Nephron progenitor cell (in vitro differentiated cells): Measurements from ENCODE around the gene CCDC134.

Source experiments
- DNase-seq: peaks from one replicate; pipeline ENCODE4 v3.0.0; 2021
- H3K27ac Mint-ChIP-seq: 2 replicates; pipeline ENCODE4 v1.8.0; 2021; ENCODE audit warnings: mild to moderate bottlenecking, moderate library complexity, mixed read lengths
- H3K27me3 Mint-ChIP-seq: 2 replicates; pipeline ENCODE4 v1.8.0; 2021; ENCODE audit warnings: mild to moderate bottlenecking, low read depth, mixed read lengths; ENCODE audit not compliant: poor library complexity
- H3K36me3 Mint-ChIP-seq: 2 replicates; pipeline ENCODE4 v1.8.0; 2021; ENCODE audit warnings: low read depth, mixed read lengths
- H3K4me1 Mint-ChIP-seq: 2 replicates; pipeline ENCODE4 v1.8.0; 2021; ENCODE audit warnings: mixed read lengths
- H3K4me3 Mint-ChIP-seq: 2 replicates; pipeline ENCODE4 v1.8.0; 2021; ENCODE audit warnings: mild to moderate bottlenecking, moderate library complexity, mixed read lengths
- H3K9me3 Mint-ChIP-seq: 2 replicates; pipeline ENCODE4 v1.8.0; 2021; ENCODE audit warnings: mild to moderate bottlenecking, moderate library complexity, mixed read lengths
- TF ChIP-seq, protein P1 (sequence below): fragments of 200-600 bp; sonication (generic); IDR thresholded peaks from 2 replicates; pipeline ENCODE4 v1.5.0; 2021; ENCODE audit warnings: antibody characterized with exemption

Gene CCDC134

DNA sequence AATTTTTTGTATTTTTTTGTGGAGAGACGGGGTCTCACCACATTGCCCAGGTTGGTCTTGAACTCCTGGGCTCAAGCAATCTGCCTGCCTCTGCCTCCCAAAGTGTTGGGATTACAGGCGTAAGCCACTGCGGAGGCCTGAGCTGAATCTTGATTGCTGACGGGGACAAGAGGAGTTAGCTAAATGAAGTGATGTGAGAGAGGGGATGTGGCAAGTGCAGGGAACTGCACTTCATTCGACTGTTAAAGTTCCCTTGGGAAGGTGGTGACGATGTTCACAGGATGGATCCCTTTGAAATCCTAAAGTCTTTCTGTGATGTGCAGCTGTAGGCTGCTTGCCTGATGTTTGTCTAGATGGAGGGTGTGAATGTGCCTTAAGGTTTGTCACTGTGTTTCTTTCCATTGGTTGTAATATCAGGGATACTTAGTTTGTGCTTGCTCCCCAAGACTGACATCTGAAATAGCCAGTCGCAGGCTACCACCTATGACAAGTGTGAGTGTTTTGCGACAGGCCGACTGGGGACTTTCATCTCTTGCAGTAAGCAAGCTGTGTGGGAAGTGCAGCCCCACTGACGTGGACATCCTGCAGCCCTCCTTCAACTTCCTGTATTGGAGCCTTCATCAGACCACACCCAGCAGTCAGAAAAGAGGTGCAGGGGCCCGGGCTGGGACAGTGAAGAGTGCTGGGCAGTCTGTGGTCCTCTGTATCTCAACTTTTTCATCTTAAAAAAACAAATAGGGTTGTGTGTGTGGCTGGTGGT is 19.6 kb upstream of the CCDC134 start:
- DNase-seq: no peak
- H3K36me3 Mint-ChIP-seq: no peaks in the 10 kb centered on the region
- H3K27ac Mint-ChIP-seq: no peak overlapping the region

DNA sequence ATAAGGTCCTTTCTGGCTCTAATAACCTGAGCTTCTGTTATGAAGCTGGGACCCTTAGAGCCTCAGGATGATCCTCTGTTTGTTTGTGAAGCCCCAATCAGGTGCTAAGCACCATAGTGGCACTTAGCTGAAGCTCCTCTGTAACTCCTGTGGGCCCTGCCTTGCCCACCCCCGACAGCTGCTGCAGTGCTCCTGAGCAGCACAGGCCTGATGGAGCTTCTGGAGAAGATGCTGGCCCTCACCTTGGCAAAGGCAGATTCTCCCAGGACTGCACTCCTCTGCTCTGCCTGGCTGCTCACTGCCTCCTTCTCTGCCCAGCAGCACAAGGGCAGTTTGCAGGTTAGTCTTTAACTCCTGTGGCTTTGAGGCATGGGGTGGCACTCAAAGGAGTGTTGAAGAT is 19.0 kb upstream of the CCDC134 start:
- Mint-ChIP-seq H3K4me1 (peaks cover 21% of the 10 kb centered on the region), H3K4me3 (no peak overlapping the region), H3K36me3 (no peaks in the 10 kb centered on the region), H3K27ac (no peak overlapping the region), H3K27me3 (peaks cover 14% of the 10 kb centered on the region), H3K9me3 (no peaks in the 10 kb centered on the region)
- no peak for DNase-seq
- TF ChIP-seq, protein P1, sequence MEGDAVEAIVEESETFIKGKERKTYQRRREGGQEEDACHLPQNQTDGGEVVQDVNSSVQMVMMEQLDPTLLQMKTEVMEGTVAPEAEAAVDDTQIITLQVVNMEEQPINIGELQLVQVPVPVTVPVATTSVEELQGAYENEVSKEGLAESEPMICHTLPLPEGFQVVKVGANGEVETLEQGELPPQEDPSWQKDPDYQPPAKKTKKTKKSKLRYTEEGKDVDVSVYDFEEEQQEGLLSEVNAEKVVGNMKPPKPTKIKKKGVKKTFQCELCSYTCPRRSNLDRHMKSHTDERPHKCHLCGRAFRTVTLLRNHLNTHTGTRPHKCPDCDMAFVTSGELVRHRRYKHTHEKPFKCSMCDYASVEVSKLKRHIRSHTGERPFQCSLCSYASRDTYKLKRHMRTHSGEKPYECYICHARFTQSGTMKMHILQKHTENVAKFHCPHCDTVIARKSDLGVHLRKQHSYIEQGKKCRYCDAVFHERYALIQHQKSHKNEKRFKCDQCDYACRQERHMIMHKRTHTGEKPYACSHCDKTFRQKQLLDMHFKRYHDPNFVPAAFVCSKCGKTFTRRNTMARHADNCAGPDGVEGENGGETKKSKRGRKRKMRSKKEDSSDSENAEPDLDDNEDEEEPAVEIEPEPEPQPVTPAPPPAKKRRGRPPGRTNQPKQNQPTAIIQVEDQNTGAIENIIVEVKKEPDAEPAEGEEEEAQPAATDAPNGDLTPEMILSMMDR: no peak

More for the DNA sequence above, 19.6 kb upstream of the CCDC134 start:
- Mint-ChIP-seq H3K27me3 (peaks cover 12% of the 10 kb centered on the region), H3K9me3 (no peaks in the 10 kb centered on the region), H3K4me1 (peaks cover 27% of the 10 kb centered on the region), H3K4me3 (no peak overlapping the region)
- TF ChIP-seq, protein P1: no peak

DNA sequence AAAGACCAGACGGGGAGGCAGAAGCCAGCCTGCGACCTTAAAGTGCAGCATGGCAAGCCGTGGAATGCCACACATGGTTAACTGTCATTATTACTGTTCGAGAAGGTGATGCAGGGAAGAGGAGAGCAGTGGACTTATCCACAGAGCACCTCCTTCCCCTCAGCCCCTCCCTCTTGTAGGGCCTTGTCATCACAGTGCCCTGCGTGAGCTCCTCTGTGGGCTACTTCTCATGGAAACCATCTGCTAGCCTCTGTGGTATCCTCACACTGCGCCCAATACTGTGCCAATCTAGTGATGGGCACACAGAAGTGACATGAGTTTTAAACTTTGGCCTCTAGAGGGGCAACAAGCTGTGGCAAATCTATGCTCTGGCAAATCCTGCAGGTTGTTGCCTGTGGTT is 18.2 kb upstream of the CCDC134 start:
- TF ChIP-seq, protein P1: no peak
- H3K4me3 Mint-ChIP-seq: no peak overlapping the region
- H3K27me3 Mint-ChIP-seq: peaks cover 17% of the 10 kb centered on the region
- H3K27ac Mint-ChIP-seq: no peak overlapping the region
- DNase-seq: no peak
- H3K4me1 Mint-ChIP-seq: peaks cover 20% of the 10 kb centered on the region
- no peaks in the 10 kb centered on the region for H3K9me3 Mint-ChIP-seq
- H3K36me3 Mint-ChIP-seq: no peaks in the 10 kb centered on the region

DNA sequence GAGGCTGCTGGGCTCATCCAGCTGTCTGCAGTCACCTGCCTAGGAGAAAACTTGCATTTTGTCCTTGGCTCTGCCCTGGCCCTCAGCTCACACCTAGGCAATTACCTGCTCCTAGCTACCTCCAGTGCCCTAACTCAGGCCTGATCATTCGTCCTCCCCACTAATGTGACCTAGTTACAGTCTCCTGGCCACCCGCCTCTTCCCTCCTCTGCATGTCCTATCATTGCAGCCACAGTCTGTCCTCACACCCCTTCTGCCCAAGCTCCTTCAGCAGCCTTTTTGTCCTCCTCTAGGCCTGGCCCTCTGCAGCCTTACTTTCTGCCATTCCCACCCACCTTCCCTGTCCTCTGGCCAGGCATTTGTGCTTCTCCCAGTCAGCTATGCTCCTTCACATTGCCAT is 17.7 kb upstream of the CCDC134 start:
- TF ChIP-seq, protein P1: no peak
- H3K4me1 Mint-ChIP-seq: peaks cover 20% of the 10 kb centered on the region
- no peak overlapping the region for H3K27ac Mint-ChIP-seq
- no peak for DNase-seq
- H3K4me3 Mint-ChIP-seq: no peak overlapping the region
- no peaks in the 10 kb centered on the region for H3K36me3 Mint-ChIP-seq
- no peaks in the 10 kb centered on the region for H3K9me3 Mint-ChIP-seq
- H3K27me3 Mint-ChIP-seq: peaks cover 13% of the 10 kb centered on the region

DNA sequence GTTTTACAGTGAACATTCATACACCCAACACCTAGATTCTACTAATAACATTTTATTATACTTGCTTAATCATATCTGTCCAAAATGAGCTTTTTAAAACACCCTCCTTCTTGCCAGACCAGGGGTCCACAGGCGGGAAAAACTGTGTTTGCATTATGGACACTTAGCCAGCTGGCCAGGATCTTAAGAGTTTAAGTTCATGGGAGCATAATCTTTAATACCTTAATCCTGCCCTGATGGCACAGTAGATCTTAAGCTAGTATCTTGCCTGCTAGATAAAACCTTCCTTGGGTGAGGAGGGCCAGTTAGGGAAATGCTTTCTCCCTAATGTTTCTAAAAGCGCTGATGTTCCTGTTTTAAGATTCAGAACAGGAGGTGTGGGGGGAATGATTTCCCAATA is 13.1 kb upstream of the CCDC134 start:
- TF ChIP-seq, protein P1: no peak
- H3K27ac Mint-ChIP-seq: no peak overlapping the region
- H3K36me3 Mint-ChIP-seq: no peaks in the 10 kb centered on the region
- peaks cover 16% of the 10 kb centered on the region for H3K27me3 Mint-ChIP-seq
- DNase-seq: no peak
- no peaks in the 10 kb centered on the region for H3K4me1 Mint-ChIP-seq
- H3K4me3 Mint-ChIP-seq: no peak overlapping the region
- peaks cover 2% of the 10 kb centered on the region for H3K9me3 Mint-ChIP-seq

DNA sequence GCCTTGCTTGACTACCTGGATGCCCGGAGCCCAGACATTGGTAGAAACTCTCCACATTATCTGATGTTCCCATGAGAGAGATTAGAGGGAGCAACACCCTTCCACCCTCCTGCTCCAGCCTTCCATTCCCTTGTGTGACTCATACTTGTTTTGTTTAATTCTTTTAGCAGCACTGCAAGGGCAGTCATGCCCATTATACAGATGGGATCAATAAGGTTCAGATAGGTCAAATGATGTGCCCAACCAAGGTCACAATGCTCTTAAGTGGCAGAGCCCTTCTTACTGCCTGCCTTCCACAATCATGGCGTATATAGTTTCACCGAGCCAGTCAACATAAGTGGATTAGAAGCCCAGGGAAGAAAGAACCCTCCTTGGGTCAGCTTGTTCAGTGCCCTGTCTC is 6.6 kb upstream of the CCDC134 start:
- H3K36me3 Mint-ChIP-seq: no peaks in the 10 kb centered on the region
- TF ChIP-seq, protein P1: no peak
- peaks cover under 1% of the 10 kb centered on the region for H3K4me1 Mint-ChIP-seq
- H3K9me3 Mint-ChIP-seq: peaks cover 4% of the 10 kb centered on the region
- DNase-seq: no peak
- H3K27me3 Mint-ChIP-seq: peaks cover 9% of the 10 kb centered on the region
- no peak overlapping the region for H3K4me3 Mint-ChIP-seq
- H3K27ac Mint-ChIP-seq: no peak overlapping the region
